ENCODE measurements around the gene PIH1D2. TPM values are rescaled to one million over a fixed set of nuclear protein-coding genes. Genes with fewer than 3 reads are reported as not detected.

The PIH1D2 gene
- total RNA-seq, 1 experiment from 2014 or later, result 2.8 TPM

- no peaks in the 10 kb centered on the region for H3K27me3 ChIP-seq (replicated peaks; ENCODE audit: insufficient read depth, low read depth, low read length, poor library complexity)
- BruUV-seq (replicated peaks), result no TSS peak
- ChIA-PET POLR2A (ENCODE audit: low non-redundant PET) (no interaction called here), CTCF (no interaction called here)
- H3K9me3 ChIP-seq (ENCODE audit: low read depth, low read length, poor library complexity, severe bottlenecking), result no peaks in the 10 kb centered on the region
- DNase-seq (ENCODE audit: low spot score), result no peak
- intact Hi-C loops (cut with micrococcal nuclease; ENCODE audit: unreplicated experiment), result no loop called here
- H3K4me1 ChIP-seq (ENCODE audit: insufficient read depth, low read length, poor library complexity, severe bottlenecking), result peaks cover 33% of the 10 kb centered on the region
- H3K36me3 ChIP-seq (ENCODE audit: insufficient read depth, low read length, poor library complexity, severe bottlenecking), result peaks cover 7% of the 10 kb centered on the region
- TF ChIP-seq EZH2 (IDR thresholded peaks at IDR 0.05; ENCODE audit: borderline replicate concordance, low read depth, low read length, poor library complexity, severe bottlenecking) (no peak), CTCF (conservative IDR thresholded peaks at IDR 0.05; ENCODE audit: low read depth, low read length) (no peak)
- H3K27ac ChIP-seq (ENCODE audit: low read depth, low read length, poor library complexity, severe bottlenecking), result no peak overlapping the region
- H3K4me3 ChIP-seq (ENCODE audit: low read depth, low read length, poor library complexity, severe bottlenecking), result no peak overlapping the region
These were observed 54.8 kb downstream of the PIH1D2 start for GRCh38 chr11:112019066-112019465.

Other genes starting within 250 kb of the PIH1D2 start
- 56.8 and 61.0 TPM in 2 replicates for gene ALG9, start 202.4 kb downstream of the PIH1D2 start, total RNA-seq (2021)
- gene FDXACB1, start 194.9 kb downstream of the PIH1D2 start, total RNA-seq (2021), result 5.4 TPM in 2 replicates
- 16.5 and 16.9 TPM in 2 replicates for gene CFAP68, start 194.5 kb downstream of the PIH1D2 start, total RNA-seq (2021)
- 0.87 and 1.6 TPM in 2 replicates for gene CRYAB, start 162.2 kb downstream of the PIH1D2 start, total RNA-seq (2021)
- gene HSPB2, start 161.3 kb downstream of the PIH1D2 start, total RNA-seq (2021), result not detected in 2 replicates
- gene C11orf52, start 155.1 kb downstream of the PIH1D2 start, total RNA-seq (2021), result 1.4 and 1.5 TPM in 2 replicates
- 22.4 and 24.6 TPM in 2 replicates for gene DIXDC1, start 136.7 kb downstream of the PIH1D2 start, total RNA-seq (2021)
- gene DLAT, start 48.6 kb downstream of the PIH1D2 start, total RNA-seq (2021), result 90.8 and 94.1 TPM in 2 replicates
- gene NKAPD1, start 282 bp upstream of the PIH1D2 start, total RNA-seq (2021), result 30.4 and 32.8 TPM in 2 replicates
- 97.7 and 99.6 TPM in 2 replicates for gene TIMM8B, start 12.7 kb upstream of the PIH1D2 start, total RNA-seq (2021)
- gene SDHD, start 12.9 kb upstream of the PIH1D2 start, total RNA-seq (2021), result 119 and 135 TPM in 2 replicates
- gene IL18, start 90.1 kb upstream of the PIH1D2 start, total RNA-seq (2021), result not detected in 2 replicates
- 0.26 and 0.41 TPM in 2 replicates for gene TEX12, start 93.4 kb upstream of the PIH1D2 start, total RNA-seq (2021)
- 2.5 and 2.6 TPM in 2 replicates for gene BCO2, start 101.5 kb upstream of the PIH1D2 start, total RNA-seq (2021)
- gene PTS, start 152.4 kb upstream of the PIH1D2 start, total RNA-seq (2021), result 83.8 and 96.8 TPM in 2 replicates
- gene PLET1, start 186.8 kb upstream of the PIH1D2 start, total RNA-seq (2021), result not detected in 2 replicates

Measured in A673 (cell line).